ENCODE data around the gene HDAC4.

DNA sequence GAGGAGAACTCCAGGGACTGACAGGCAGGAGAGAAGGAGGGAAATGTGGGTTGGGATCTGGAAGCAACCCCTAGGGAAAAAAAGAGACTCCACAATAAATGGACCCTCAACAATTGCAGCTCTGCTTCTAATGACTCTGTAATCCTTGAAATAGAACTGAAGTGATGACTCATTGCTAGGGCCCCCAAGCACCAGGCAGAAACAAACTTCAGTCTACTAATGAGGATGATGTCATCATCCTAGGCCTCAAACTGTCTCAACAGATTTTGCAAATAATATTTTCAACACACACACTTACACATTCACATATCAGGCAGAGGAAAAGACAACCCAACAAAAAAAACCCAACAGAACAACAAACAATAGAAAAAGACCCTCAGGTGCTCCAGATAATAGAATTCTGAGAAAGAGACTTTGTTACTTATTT, 143.3 kb downstream of the HDAC4 start:
- TF ChIP-seq CTCF (IDR thresholded peaks at IDR 0.05) (no peak), POLR2A (IDR thresholded peaks at IDR 0.05) (no peak)
